HEK293 (cell line): Measurements from ENCODE around the gene LPP.

ENCODE experiments used
- BCL11B ChIP-seq: fragments of 450-650 bp; formaldehyde crosslinking; IDR thresholded peaks from 2 replicates; pipeline ENCODE4 v1.5.1; 2016; ENCODE audit warnings: low read depth, missing biosample characterization, missing genetic modification characterization
- CTCF ChIP-seq: fragments of 450-650 bp; formaldehyde crosslinking; IDR thresholded peaks from 2 replicates; pipeline ENCODE4 v1.5.1; 2016; ENCODE audit warnings: missing biosample characterization, missing genetic modification characterization
- YY1 ChIP-seq: fragments of 450-650 bp; formaldehyde crosslinking; IDR thresholded peaks from 2 replicates; pipeline ENCODE4 v1.5.1; 2018; ENCODE audit warnings: missing biosample characterization, missing genetic modification characterization
- ZBTB17 ChIP-seq: fragments of 450-650 bp; formaldehyde crosslinking; IDR thresholded peaks from 2 replicates; pipeline ENCODE4 v1.5.1; 2016; ENCODE audit warnings: missing biosample characterization, missing genetic modification characterization
- ZNF138 ChIP-seq: fragments of 450-650 bp; formaldehyde crosslinking; IDR thresholded peaks from 2 replicates; pipeline ENCODE4 v1.5.1; 2016; ENCODE audit warnings: missing biosample characterization, missing genetic modification characterization, borderline replicate concordance
- ZNF202 ChIP-seq: fragments of 450-650 bp; formaldehyde crosslinking; IDR thresholded peaks from 2 replicates; pipeline ENCODE4 v1.5.1; 2016; ENCODE audit warnings: missing biosample characterization, missing genetic modification characterization, borderline replicate concordance
- ZNF549 ChIP-seq: fragments of 450-650 bp; IDR thresholded peaks from 2 replicates; pipeline ENCODE4 v1.5.1; 2018; ENCODE audit warnings: missing biosample characterization, missing genetic modification characterization, mild to moderate bottlenecking, inconsistent platforms, moderate library complexity
- ZNF639 ChIP-seq: fragments of 450-650 bp; formaldehyde crosslinking; IDR thresholded peaks from 2 replicates; pipeline ENCODE4 v1.5.1; 2016; ENCODE audit warnings: missing biosample characterization, missing genetic modification characterization
- ZNF776 ChIP-seq: fragments of 450-650 bp; formaldehyde crosslinking; IDR thresholded peaks from 2 replicates; pipeline ENCODE4 v1.5.0; 2017; ENCODE audit warnings: missing biosample characterization, missing genetic modification characterization, borderline replicate concordance

GRCh38 chr3:188700918-188701317 is 547.0 kb downstream of the LPP start:
- TF ChIP-seq CTCF (tag by site-specific recombination) (no peak), ZBTB17 (tag by site-specific recombination) (no peak), ZNF549 (tag by site-specific recombination) (no peak), BCL11B (tag by site-specific recombination) (no peak), YY1 (tag by site-specific recombination) (no peak), ZNF202 (no peak), ZNF639 (no peak), ZNF138 (tag by site-specific recombination) (no peak), ZNF776 (no peak)
